HG03457 (cell line): Measurements from ENCODE around the gene CYB561D2.

Source experiments
- ATAC-seq: cut with Tn5 transposase; IDR thresholded peaks from one replicate; pipeline ENCODE4 v1.9.1; 2021; ENCODE audit warnings: moderate number of reproducible peaks; ENCODE audit not compliant: unreplicated experiment

Gene CYB561D2

GRCh38 chr3:50385754-50386153 is 35.1 kb downstream of the CYB561D2 start:
- ATAC-seq = no peak

GRCh38 chr3:50388016-50388719 is 37.5 kb downstream of the CYB561D2 start:
- no peak for ATAC-seq

- ATAC-seq = no peak
Observed at GRCh38 chr3:50388720-50389413, 38.2 kb downstream of the CYB561D2 start.

- no peak for ATAC-seq
Observed at GRCh38 chr3:50389414-50389767, 38.7 kb downstream of the CYB561D2 start.

GRCh38 chr3:50390508-50391224 is 40.0 kb downstream of the CYB561D2 start:
- no peak for ATAC-seq

- no peak for ATAC-seq
Observed at GRCh38 chr3:50392101-50392715, 41.5 kb downstream of the CYB561D2 start.

- ATAC-seq = no peak
Observed at GRCh38 chr3:50393061-50393460, 42.4 kb downstream of the CYB561D2 start.

- ATAC-seq = no peak
Observed at GRCh38 chr3:50395070-50395860, 44.6 kb downstream of the CYB561D2 start.

GRCh38 chr3:50396502-50396901 is 45.8 kb downstream of the CYB561D2 start:
- no peak for ATAC-seq

GRCh38 chr3:50401978-50402595 is 51.4 kb downstream of the CYB561D2 start:
- no peak for ATAC-seq
